IPS DF 4.7 (cell line): ENCODE results near the gene HTR2C.
A peak's percentile ranks its signal among the peaks of the same experiment; 100 is the strongest.
"Not testable (repeated sequence)": the region's sequence is repeated elsewhere in the genome, so short reads cannot be mapped to it uniquely, and the experiment has no call there.

Experiments used
- DNase-seq: peaks from one replicate; pipeline ENCODE4 v3.0.0-alpha.2; 2013; ENCODE audit warnings: low spot score; ENCODE audit errors: extremely low read depth

The HTR2C gene

GRCh38 chrX:114712466-114712865 is 128.6 kb downstream of the HTR2C start:
- DNase-seq, result no peak

GRCh38 chrX:114715096-114715495 is 131.2 kb downstream of the HTR2C start:
- no peak for DNase-seq

GRCh38 chrX:114717921-114718320 is 134.0 kb downstream of the HTR2C start:
- DNase-seq, result peak; percentile 5

- DNase-seq, result no peak
Measured at GRCh38 chrX:114766541-114766940, 182.7 kb downstream of the HTR2C start.

- DNase-seq, result no peak
Measured at GRCh38 chrX:114774691-114775090, 190.8 kb downstream of the HTR2C start.

DNA sequence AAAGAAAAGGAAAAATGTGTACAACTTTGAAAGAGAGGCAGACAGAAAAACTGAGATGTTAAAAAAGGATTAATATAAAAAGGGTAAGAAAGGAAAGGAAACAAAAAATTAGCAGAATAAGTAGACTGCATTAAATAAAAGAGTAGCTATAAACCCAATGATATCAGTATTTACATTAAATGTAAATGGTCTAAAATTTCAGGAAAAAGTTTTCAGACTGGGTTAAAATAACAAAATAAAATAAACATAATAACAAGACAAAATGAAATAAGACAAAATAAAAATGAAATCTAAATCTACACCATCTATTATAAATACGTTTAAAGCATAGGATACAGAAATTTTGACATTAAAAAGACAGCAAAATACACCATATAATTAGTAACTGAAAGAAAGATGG is 199.0 kb downstream of the HTR2C start:
- DNase-seq, result no peak

- no peak for DNase-seq
Measured at GRCh38 chrX:114787061-114787460, 203.2 kb downstream of the HTR2C start.

DNA sequence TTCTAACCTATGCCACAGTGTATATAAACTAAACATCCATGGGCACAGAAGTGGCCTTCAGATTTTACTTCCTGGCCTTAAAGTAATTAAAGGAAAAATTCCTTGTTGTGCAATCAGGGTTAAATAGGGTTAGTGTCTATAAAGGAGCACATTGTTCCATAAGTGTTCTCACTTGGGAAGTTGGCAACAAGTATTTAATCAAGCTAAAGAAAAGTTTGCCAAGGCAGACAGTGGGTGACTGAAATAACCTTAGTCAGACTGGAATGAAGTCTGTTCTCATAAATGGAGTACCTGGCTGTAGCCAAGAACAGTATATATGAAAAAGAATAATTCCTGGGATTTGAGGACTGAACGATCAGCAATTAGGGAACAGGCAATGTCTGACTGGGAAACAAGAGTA is 213.6 kb downstream of the HTR2C start:
- DNase-seq, result no peak

DNA sequence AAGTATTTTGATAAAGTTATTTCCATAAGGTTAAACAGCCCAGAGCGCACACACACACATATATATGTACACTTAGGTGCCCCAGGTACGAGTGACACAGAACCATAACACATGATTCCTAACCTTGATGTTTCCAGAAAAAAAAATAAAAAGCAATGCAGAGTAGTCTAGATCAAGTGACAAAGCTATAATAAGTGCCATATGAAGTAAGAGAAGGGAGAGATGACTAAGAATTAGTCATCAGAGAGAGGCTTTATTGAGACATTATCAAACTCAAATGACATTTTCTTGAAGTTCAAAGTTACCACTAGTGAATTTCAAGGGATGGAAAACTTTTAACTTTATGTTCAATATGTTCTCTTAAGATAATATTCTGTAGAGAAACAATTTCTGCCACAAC is 215.0 kb downstream of the HTR2C start:
- DNase-seq, result no peak

- DNase-seq, result no peak
Measured at GRCh38 chrX:114800719-114801118, 216.8 kb downstream of the HTR2C start.

DNA sequence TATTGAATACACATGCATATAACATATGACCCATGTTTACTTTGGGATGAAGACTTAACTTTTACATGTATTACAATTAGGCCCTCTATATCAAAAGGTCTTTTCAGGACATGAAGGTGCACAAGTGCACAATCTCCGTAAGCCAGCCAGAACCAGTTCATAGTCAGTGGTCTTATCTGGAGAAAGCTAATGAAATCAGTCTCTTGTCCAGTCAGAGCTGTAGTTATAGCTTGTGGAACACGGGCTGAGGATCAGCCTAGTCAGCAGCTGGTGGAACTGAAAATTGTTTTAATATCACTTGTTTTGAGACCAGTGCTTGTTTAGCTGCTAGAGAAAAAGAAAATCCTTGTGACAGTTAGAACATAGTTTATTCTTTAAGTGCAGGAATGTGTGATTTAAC is 235.6 kb downstream of the HTR2C start:
- no peak for DNase-seq

DNA sequence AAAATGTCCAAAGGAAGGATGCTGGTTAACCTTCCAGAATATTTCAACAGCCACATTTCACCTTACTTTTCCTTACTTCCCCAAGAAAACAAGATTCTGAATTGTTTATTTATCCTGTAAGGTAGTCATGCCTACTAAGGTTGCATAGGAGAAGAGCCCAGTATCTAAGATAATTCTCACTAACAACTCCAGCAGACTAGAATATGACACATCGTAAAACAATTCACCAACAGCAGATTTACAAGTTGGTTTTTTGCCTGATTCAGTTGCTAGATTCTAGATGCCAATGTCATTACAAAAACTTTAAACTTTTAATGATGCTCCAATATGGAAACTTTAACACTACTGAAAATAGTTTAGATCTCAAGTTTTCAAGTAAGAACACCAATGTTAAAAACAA is 257.2 kb downstream of the HTR2C start:
- DNase-seq, result no peak

DNA sequence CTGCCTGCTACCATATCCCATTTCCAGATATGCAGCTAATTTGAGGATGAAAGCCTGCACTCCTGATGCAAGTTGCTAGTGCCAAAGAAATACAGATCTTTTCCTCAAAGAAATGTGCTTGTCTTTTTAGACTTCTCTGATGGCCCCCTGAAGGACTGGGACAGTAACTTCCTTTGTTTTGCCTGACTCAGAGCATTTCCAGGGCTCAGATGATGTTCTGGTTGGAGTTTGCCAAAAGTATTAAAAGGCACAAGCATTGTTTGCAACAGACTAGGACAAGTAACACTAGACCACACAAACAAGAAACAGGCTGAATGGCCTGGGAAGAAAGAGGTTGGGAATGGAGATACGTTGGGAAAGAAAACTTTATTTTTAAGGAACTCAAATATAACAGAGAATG is 258.3 kb downstream of the HTR2C start:
- no peak for DNase-seq

DNA sequence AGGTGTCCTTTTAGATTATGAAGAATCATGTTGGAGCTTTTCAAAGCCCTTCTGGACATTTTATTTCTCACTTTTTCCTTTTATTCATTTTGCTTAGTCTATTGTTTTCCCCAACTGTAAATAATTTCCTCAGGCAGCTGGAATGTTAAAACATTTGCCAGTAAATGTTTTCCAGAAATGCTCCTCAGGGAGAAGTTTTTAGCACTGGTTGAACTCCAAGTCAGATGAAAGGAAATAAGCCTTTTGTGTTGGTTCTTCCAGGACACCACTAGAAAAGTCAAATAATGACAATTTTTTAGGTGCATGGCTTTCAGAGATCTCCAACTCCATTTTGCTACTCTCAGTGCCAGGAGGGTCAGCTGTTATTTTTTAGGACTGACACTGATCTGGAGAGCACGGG is 305.6 kb downstream of the HTR2C start:
- DNase-seq, result no peak

- DNase-seq, result no peak
Measured at GRCh38 chrX:114903618-114904017, 319.7 kb downstream of the HTR2C start.

GRCh38 chrX:114905251-114905650 is 321.4 kb downstream of the HTR2C start:
- DNase-seq, result no peak

- no peak for DNase-seq
Measured at GRCh38 chrX:114906984-114907510, 323.2 kb downstream of the HTR2C start.

- DNase-seq, result no peak
Measured at GRCh38 chrX:114924423-114924822, 340.5 kb downstream of the HTR2C start.

DNA sequence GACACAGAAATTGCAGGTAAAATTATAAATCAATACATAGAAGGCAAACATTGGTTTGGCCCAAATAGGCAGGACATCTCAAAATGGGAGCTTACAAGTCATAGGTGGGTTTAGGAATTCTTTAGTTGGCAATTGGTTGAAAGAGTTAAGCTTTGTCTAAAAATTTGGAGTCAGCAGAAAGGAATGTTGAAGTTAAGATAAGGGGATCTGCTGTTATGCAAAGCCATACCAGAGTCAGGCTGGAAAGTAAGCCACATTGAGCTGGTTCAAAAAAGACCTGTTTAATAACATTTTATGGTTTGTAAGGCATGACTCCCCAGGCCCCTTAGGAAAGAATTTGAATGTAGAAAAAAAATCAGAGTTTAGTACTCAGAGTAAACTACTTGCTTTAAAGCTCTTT is 341.0 kb downstream of the HTR2C start:
- no peak for DNase-seq

GRCh38 chrX:114930227-114930626 is 346.3 kb downstream of the HTR2C start:
- no peak for DNase-seq

GRCh38 chrX:114932550-114932949 is 348.7 kb downstream of the HTR2C start:
- no peak for DNase-seq

GRCh38 chrX:114933291-114933690 is 349.4 kb downstream of the HTR2C start:
- DNase-seq, result not testable (repeated sequence)

GRCh38 chrX:114937090-114937489 is 353.2 kb downstream of the HTR2C start:
- not testable (repeated sequence) for DNase-seq

DNA sequence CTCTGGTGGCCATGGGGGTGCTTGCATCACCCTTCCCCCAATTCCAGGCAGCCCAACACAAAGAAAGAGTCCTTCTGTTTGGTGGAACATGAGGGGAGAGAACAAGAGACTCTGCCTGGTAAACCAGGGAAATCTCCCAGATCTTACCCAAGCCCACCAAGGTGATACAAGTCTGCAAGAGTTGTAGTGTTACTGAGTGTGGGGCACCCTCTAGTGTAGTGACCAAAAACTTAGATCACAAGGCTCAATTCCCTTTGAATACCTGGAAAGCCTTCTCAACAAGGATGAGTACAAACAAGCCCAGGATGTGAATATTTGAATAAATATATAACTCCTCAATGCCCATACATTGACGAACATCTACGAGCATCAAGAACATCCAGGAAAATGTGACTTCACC is 368.8 kb downstream of the HTR2C start:
- DNase-seq, result no peak
